Lung (tissue), 12 donors: ENCODE measurements around the gene NTRK2. TPM values are rescaled to one million over a fixed set of nuclear protein-coding genes. Genes with fewer than 3 reads are reported as not detected.

Experiments
- ATAC-seq: fragments of 200-7000 bp; cut with Tn5 transposase; one replicate; pipeline ENCODE4 v1.9.1; 2020; ENCODE audit warnings: moderate number of reproducible peaks; ENCODE audit not compliant: insufficient read depth, low FRiP score
- DNase-seq, 3 donors: peaks; one replicate each; pipeline ENCODE4 v3.0.0-alpha.2; 2013 to 2017
- H3K27ac ChIP-seq, 2 donors: one replicate each; pipeline ENCODE4 v1.5.1; 2013; ENCODE audit warnings: mild to moderate bottlenecking in 2 of 2, moderate library complexity in 2 of 2, control low read depth in 1 of 2, inconsistent platforms in 1 of 2, low read depth in 1 of 2, low read length in 1 of 2
- H3K27me3 ChIP-seq, 3 donors: one replicate each; pipeline ENCODE4 v1.5.1; 2013; ENCODE audit warnings: low read length in 2 of 3; ENCODE audit not compliant: control insufficient read depth in 3 of 3, insufficient read depth in 3 of 3
- H3K36me3 ChIP-seq, 4 donors: one replicate each; pipeline ENCODE4 v1.5.1; 2013; ENCODE audit warnings: low read length in 4 of 4, mild to moderate bottlenecking in 1 of 4, moderate library complexity in 1 of 4; ENCODE audit not compliant: control insufficient read depth in 4 of 4, insufficient read depth in 4 of 4
- H3K4me1 ChIP-seq, 5 donors: one replicate each; pipeline ENCODE4 v1.5.1; 2013; ENCODE audit warnings: low read length in 5 of 5, mild to moderate bottlenecking in 2 of 5, moderate library complexity in 1 of 5; ENCODE audit not compliant: control insufficient read depth in 5 of 5, insufficient read depth in 5 of 5
- H3K4me3 ChIP-seq: one replicate; pipeline ENCODE4 v1.5.1; 2013; ENCODE audit warnings: mild to moderate bottlenecking, control low read depth, moderate library complexity
- H3K9ac ChIP-seq, 2 donors: one replicate each; pipeline ENCODE4 v1.5.1; 2013; ENCODE audit warnings: low read length in 2 of 2, control low read depth in 1 of 2; ENCODE audit not compliant: insufficient read depth in 1 of 2
- H3K9me3 ChIP-seq, 4 donors: one replicate each; pipeline ENCODE4 v1.5.1; 2013; ENCODE audit warnings: low read length in 3 of 4, mild to moderate bottlenecking in 1 of 4, moderate library complexity in 1 of 4; ENCODE audit not compliant: control insufficient read depth in 4 of 4, insufficient read depth in 3 of 4
- WGBS, 2 donors: extraction: QIAGEN DNeasy Blood & Tissue Kit; methylation state at CpG; one replicate each; pipeline ENCODE4 v1.1.7; 2013; 5-methylcytosine and 5-hydroxymethylcytosine counted together
- polyA plus RNA-seq, 2 donors: library from polyadenylated mRNA; stranded (reverse); fragments of 200-250 nt; gene quantifications; one replicate each; pipeline ENCODE4 v1.2.1, GENCODE V29; 2013
- total RNA-seq, 2 donors: library from RNA; depleted of rRNA in 1 of 2; stranded (reverse); fragments of >200 nt in 1 of 2; gene quantifications; one replicate each; pipeline ENCODE4 v1.2.1, GENCODE V29; 2014 to 2021
- TF ChIP-seq, protein P1 (sequence below): IDR thresholded peaks from 2 replicates; pipeline ENCODE4 v1.5.1; 2012; ENCODE audit warnings: mild to moderate bottlenecking; ENCODE audit errors: control extremely low read depth, extremely low read depth
- donor health status: control.
- donor health status: control.
- donor health status: Bipolar disorder and iron deficiency.
- donor health status: healthy.
- donor health status: DM: yes; HTN: yes; CAD: no.

Gene NTRK2
- total and polyA plus RNA-seq, 4 donors = 0.33 to 14.4 (median 3.3) TPM

DNA sequence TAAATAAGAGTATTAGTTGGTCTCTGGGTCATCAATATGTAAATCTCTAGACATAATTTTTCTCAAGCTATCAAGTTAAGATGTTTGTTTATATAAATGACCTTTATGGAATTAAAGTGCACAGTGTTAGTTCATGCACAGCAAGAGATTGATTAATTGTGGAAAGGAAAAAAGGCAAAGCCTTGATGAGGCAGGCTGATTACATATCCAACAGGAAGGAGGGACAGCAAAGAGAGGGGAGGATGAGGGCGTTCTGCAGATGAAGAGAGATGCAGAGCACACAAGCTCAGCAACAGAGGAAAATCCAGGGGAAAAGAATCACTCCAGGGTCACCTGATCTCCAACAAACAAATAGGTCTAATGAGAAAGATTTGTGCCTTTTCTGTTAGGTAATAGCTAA lies 16.5 kb downstream of the NTRK2 start:
- Histone ChIP-seq H3K9me3 (peaks cover 0 to 2% (median 0%) of the 10 kb centered on the region in 4 donors), H3K9ac (no peak overlapping the region), H3K4me1 (no peaks in the 10 kb centered on the region), H3K4me3 (no peak overlapping the region), H3K27me3 (peaks cover 0 to 3% (median 2%) of the 10 kb centered on the region in 3 donors), H3K36me3 (no peaks in the 10 kb centered on the region), H3K27ac (no peak overlapping the region)
- TF ChIP-seq, protein P1, sequence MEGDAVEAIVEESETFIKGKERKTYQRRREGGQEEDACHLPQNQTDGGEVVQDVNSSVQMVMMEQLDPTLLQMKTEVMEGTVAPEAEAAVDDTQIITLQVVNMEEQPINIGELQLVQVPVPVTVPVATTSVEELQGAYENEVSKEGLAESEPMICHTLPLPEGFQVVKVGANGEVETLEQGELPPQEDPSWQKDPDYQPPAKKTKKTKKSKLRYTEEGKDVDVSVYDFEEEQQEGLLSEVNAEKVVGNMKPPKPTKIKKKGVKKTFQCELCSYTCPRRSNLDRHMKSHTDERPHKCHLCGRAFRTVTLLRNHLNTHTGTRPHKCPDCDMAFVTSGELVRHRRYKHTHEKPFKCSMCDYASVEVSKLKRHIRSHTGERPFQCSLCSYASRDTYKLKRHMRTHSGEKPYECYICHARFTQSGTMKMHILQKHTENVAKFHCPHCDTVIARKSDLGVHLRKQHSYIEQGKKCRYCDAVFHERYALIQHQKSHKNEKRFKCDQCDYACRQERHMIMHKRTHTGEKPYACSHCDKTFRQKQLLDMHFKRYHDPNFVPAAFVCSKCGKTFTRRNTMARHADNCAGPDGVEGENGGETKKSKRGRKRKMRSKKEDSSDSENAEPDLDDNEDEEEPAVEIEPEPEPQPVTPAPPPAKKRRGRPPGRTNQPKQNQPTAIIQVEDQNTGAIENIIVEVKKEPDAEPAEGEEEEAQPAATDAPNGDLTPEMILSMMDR = no peak
- DNase-seq (no peak), ATAC-seq (no peak)
- WGBS, 2 donors = 53 to 72% methylated on average over 1 of the region's 1 CpG

DNA sequence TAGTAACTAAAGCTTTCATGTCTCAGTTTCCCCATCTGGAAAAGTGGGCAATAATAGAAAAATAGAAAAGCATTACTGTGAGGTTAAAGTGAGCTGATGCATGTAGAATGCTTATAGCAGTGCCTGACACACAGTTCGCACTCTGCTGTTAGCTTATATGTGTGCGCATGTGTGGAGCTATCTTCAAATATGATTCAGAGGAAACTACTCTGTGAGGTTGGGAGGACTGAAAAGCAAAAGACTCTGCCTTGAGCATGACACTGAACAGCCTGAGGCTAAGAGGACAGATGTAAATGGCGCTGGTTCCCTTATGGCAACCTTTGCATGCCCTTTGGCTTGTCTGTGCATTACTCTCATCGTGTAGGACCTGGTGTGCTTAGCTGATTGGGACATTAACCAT lies 19.4 kb downstream of the NTRK2 start:
- Histone ChIP-seq H3K9me3 (peaks cover 0 to 2% (median 0%) of the 10 kb centered on the region in 4 donors), H3K4me3 (no peak overlapping the region), H3K4me1 (no peaks in the 10 kb centered on the region), H3K36me3 (no peaks in the 10 kb centered on the region), H3K27me3 (peaks cover 0 to 3% (median 2%) of the 10 kb centered on the region in 3 donors), H3K9ac (no peak overlapping the region), H3K27ac (no peak overlapping the region)
- 77 to 79% methylated on average over 4 of the region's 4 CpGs for WGBS, 2 donors
- ATAC-seq (no peak), DNase-seq (no peak)
- TF ChIP-seq, protein P1 = no peak

DNA sequence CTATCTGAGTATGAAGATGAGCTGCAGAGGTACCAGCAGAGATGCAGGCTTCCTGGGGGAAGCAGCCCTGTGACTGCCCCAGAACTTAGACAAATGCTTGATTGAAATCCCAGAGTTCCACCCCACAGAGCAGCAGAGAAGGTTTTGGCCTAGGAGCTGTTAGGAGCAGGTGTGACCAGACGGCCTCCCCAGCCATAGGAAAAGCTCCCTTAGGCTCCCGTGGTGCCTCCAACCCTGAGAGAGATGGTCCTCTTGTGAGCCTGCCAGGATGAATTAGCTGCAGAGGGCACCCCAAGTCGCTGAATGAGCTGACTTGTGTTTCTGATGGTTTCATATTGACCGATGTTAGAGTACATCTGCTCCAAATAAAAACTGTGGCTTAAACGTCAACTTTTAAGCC lies 22.1 kb downstream of the NTRK2 start:
- Histone ChIP-seq H3K9ac (no peak overlapping the region), H3K4me1 (no peaks in the 10 kb centered on the region), H3K9me3 (peaks cover 0 to 2% (median 0%) of the 10 kb centered on the region in 4 donors), H3K36me3 (no peaks in the 10 kb centered on the region), H3K27ac (no peak overlapping the region), H3K4me3 (no peak overlapping the region), H3K27me3 (peaks cover 0 to 5% (median 3%) of the 10 kb centered on the region in 3 donors)
- WGBS, 2 donors = 87 to 93% methylated on average over 5 of the region's 5 CpGs
- TF ChIP-seq, protein P1 = no peak
- ATAC-seq (no peak), DNase-seq (no peak)

DNA sequence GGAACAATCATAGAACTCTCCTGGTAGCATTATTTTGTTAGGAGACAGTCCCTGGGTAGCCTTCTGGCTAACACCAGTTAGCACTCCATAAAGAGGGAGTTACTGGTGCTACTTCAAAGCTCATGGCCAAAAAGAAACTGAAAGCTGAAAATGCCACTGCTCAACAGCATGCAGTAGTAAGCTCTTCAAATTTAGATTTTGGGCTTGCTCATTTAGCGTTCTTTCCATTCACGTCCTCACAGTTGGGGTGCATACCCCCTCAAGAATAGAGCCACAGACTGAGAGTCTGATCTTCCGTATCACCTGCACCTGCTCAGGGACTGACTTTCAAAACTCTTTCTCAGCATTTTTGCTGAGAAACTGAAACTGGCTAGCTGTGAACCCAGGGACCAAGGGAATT lies 24.7 kb downstream of the NTRK2 start:
- no peaks in the 10 kb centered on the region for H3K36me3 ChIP-seq
- H3K4me3 ChIP-seq = no peak overlapping the region
- no peak for DNase-seq
- TF ChIP-seq, protein P1 = no peak
- no peak overlapping the region for H3K27ac ChIP-seq
- H3K4me1 ChIP-seq = no peaks in the 10 kb centered on the region
- H3K9ac ChIP-seq = no peak overlapping the region
- no peak for ATAC-seq
- H3K27me3 ChIP-seq = peaks cover 0 to 10% (median 0%) of the 10 kb centered on the region in 3 donors
- 65 to 66% methylated on average over 3 of the region's 3 CpGs for WGBS, 2 donors
- H3K9me3 ChIP-seq = no peaks in the 10 kb centered on the region
